Activated naive CD8-positive, alpha-beta T cell treated with anti-CD3 and anti-CD28 coated beads, Interleukin-2, amount 50 U/mL, for 24 hours (primary cell): Measurements from ENCODE around the gene C11orf71.

Source experiments
- ATAC-seq: fragments of 150-1000 bp; cut with Tn5 transposase; one replicate; pipeline ENCODE4 v1.10.0; 2021
- DNase-seq: peaks from one replicate; pipeline ENCODE4 v3.0.0; 2021
- H3K27ac Mint-ChIP-seq: one replicate; pipeline ENCODE4 v1.8.0; 2021; ENCODE audit warnings: mild to moderate bottlenecking, mixed read lengths
- H3K27me3 Mint-ChIP-seq: one replicate; pipeline ENCODE4 v1.8.0; 2021; ENCODE audit warnings: mixed read lengths
- H3K36me3 Mint-ChIP-seq: one replicate; pipeline ENCODE4 v1.8.0; 2021; ENCODE audit warnings: low read depth, mixed read lengths
- H3K4me1 Mint-ChIP-seq: one replicate; pipeline ENCODE4 v1.8.0; 2021; ENCODE audit warnings: mixed read lengths
- H3K4me3 Mint-ChIP-seq: one replicate; pipeline ENCODE4 v1.8.0; 2021; ENCODE audit warnings: mild to moderate bottlenecking, moderate library complexity, mixed read lengths
- H3K9me3 Mint-ChIP-seq: one replicate; pipeline ENCODE4 v1.8.0; 2021; ENCODE audit warnings: mixed read lengths

C11orf71 gene

GRCh38 chr11:114400216-114400914 is at the start of gene C11orf71, which contains the start of gene RBM7:
Gene C11orf71, minus strand, starts transcription at chr11:114400511. Its CDS starts 180 bp downstream, at chr11:114400331.
Gene RBM7, plus strand, starts transcription at chr11:114400666. Its CDS starts 6 bp downstream, at chr11:114400672.
- DNase-seq: peak; percentile 98
- Mint-ChIP-seq H3K9me3 (no peaks in the 10 kb centered on the region), H3K27ac (peak within 1 kb of the TSS; percentile 99), H3K4me3 (peak within 1 kb of the TSS; percentile 93), H3K36me3 (peaks cover 41% of the 10 kb centered on the region), H3K4me1 (peaks cover 50% of the 10 kb centered on the region), H3K27me3 (no peaks in the 10 kb centered on the region)
- ATAC-seq: peak; percentile 97

- Mint-ChIP-seq H3K9me3 (no peaks in the 10 kb centered on the region), H3K27me3 (no peaks in the 10 kb centered on the region), H3K4me3 (no peak overlapping the region), H3K36me3 (peaks cover 39% of the 10 kb centered on the region), H3K27ac (no peak overlapping the region), H3K4me1 (no peaks in the 10 kb centered on the region)
- no peak for ATAC-seq
- no peak for DNase-seq
These were observed 49.5 kb upstream of the C11orf71 start for GRCh38 chr11:114449845-114450244.

GRCh38 chr11:114448749-114449482 is 48.6 kb upstream of the C11orf71 start:
- Mint-ChIP-seq H3K36me3 (peaks cover 42% of the 10 kb centered on the region), H3K4me3 (no peak overlapping the region), H3K27ac (no peak overlapping the region), H3K9me3 (no peaks in the 10 kb centered on the region), H3K4me1 (no peaks in the 10 kb centered on the region), H3K27me3 (no peaks in the 10 kb centered on the region)
- no peak for ATAC-seq
- no peak for DNase-seq

GRCh38 chr11:114447892-114448291 is 47.6 kb upstream of the C11orf71 start:
- H3K27me3 Mint-ChIP-seq: no peaks in the 10 kb centered on the region
- no peaks in the 10 kb centered on the region for H3K9me3 Mint-ChIP-seq
- ATAC-seq (no peak), DNase-seq (no peak)
- no peaks in the 10 kb centered on the region for H3K4me1 Mint-ChIP-seq
- no peak overlapping the region for H3K27ac Mint-ChIP-seq
- H3K4me3 Mint-ChIP-seq: no peak overlapping the region
- peaks cover 48% of the 10 kb centered on the region for H3K36me3 Mint-ChIP-seq

- no peaks in the 10 kb centered on the region for H3K9me3 Mint-ChIP-seq
- no peak overlapping the region for H3K27ac Mint-ChIP-seq
- no peaks in the 10 kb centered on the region for H3K4me1 Mint-ChIP-seq
- no peak for DNase-seq
- H3K36me3 Mint-ChIP-seq: peaks cover 49% of the 10 kb centered on the region
- H3K27me3 Mint-ChIP-seq: no peaks in the 10 kb centered on the region
- no peak overlapping the region for H3K4me3 Mint-ChIP-seq
- no peak for ATAC-seq
These were observed 47.1 kb upstream of the C11orf71 start for GRCh38 chr11:114447444-114447843.

- H3K4me1 Mint-ChIP-seq: peaks cover 30% of the 10 kb centered on the region
- H3K4me3 Mint-ChIP-seq: no peak overlapping the region
- peaks cover 49% of the 10 kb centered on the region for H3K36me3 Mint-ChIP-seq
- ATAC-seq: no peak
- H3K27ac Mint-ChIP-seq: no peak overlapping the region
- DNase-seq: no peak
- H3K9me3 Mint-ChIP-seq: no peaks in the 10 kb centered on the region
- no peaks in the 10 kb centered on the region for H3K27me3 Mint-ChIP-seq
These were observed 42.2 kb upstream of the C11orf71 start for GRCh38 chr11:114442536-114442935.

GRCh38 chr11:114441921-114442320 is 41.6 kb upstream of the C11orf71 start:
- ATAC-seq: no peak

GRCh38 chr11:114440971-114441763 is 40.9 kb upstream of the C11orf71 start:
- Mint-ChIP-seq H3K27me3 (no peaks in the 10 kb centered on the region), H3K36me3 (peaks cover 39% of the 10 kb centered on the region), H3K9me3 (no peaks in the 10 kb centered on the region), H3K27ac (peak overlapping the region; percentile 30), H3K4me3 (peak overlapping the region; percentile 61), H3K4me1 (peaks cover 30% of the 10 kb centered on the region)
- DNase-seq: no peak
- no peak for ATAC-seq

More at GRCh38 chr11:114441921-114442320, 41.6 kb upstream of the C11orf71 start:
- Mint-ChIP-seq H3K36me3 (peaks cover 44% of the 10 kb centered on the region), H3K27ac (no peak overlapping the region), H3K4me1 (peaks cover 30% of the 10 kb centered on the region), H3K4me3 (no peak overlapping the region), H3K27me3 (no peaks in the 10 kb centered on the region), H3K9me3 (no peaks in the 10 kb centered on the region)
- DNase-seq: no peak

- Mint-ChIP-seq H3K36me3 (peaks cover 35% of the 10 kb centered on the region), H3K9me3 (no peaks in the 10 kb centered on the region), H3K4me3 (peak overlapping the region; percentile 90), H3K27me3 (peaks cover under 1% of the 10 kb centered on the region), H3K27ac (peak overlapping the region; percentile 96), H3K4me1 (peaks cover 30% of the 10 kb centered on the region)
- ATAC-seq: peak; percentile 2
- DNase-seq: no peak
These were observed 40.0 kb upstream of the C11orf71 start for GRCh38 chr11:114440121-114440860.

GRCh38 chr11:114439229-114440120 is 39.2 kb upstream of the C11orf71 start, which contains the start of gene REXO2:
Gene REXO2, plus strand, starts transcription at chr11:114439467. Its CDS starts 62 bp downstream, at chr11:114439529.
- peak; percentile 96 for ATAC-seq
- Mint-ChIP-seq H3K9me3 (no peaks in the 10 kb centered on the region), H3K27me3 (peaks cover 3% of the 10 kb centered on the region), H3K4me3 (peak within 1 kb of the TSS; percentile 90), H3K36me3 (peaks cover 28% of the 10 kb centered on the region), H3K27ac (peak within 1 kb of the TSS; percentile 96), H3K4me1 (peaks cover 30% of the 10 kb centered on the region)
- peak; percentile 92 for DNase-seq

GRCh38 chr11:114438303-114438702 is 38.0 kb upstream of the C11orf71 start:
- no peak overlapping the region for H3K27ac Mint-ChIP-seq
- no peak overlapping the region for H3K4me3 Mint-ChIP-seq
- DNase-seq (no peak), ATAC-seq (no peak)
- peaks cover 3% of the 10 kb centered on the region for H3K9me3 Mint-ChIP-seq
- H3K4me1 Mint-ChIP-seq: peaks cover 30% of the 10 kb centered on the region
- H3K36me3 Mint-ChIP-seq: peaks cover 21% of the 10 kb centered on the region
- H3K27me3 Mint-ChIP-seq: peaks cover 3% of the 10 kb centered on the region

- H3K9me3 Mint-ChIP-seq: peaks cover 3% of the 10 kb centered on the region
- no peak overlapping the region for H3K4me3 Mint-ChIP-seq
- DNase-seq (no peak), ATAC-seq (no peak)
- no peak overlapping the region for H3K27ac Mint-ChIP-seq
- peaks cover 2% of the 10 kb centered on the region for H3K36me3 Mint-ChIP-seq
- peaks cover 3% of the 10 kb centered on the region for H3K27me3 Mint-ChIP-seq
- no peaks in the 10 kb centered on the region for H3K4me1 Mint-ChIP-seq
These were observed 33.1 kb upstream of the C11orf71 start for GRCh38 chr11:114433376-114433775.

- Mint-ChIP-seq H3K36me3 (peaks cover 2% of the 10 kb centered on the region), H3K4me1 (no peaks in the 10 kb centered on the region), H3K27ac (no peak overlapping the region), H3K27me3 (peaks cover 3% of the 10 kb centered on the region), H3K4me3 (no peak overlapping the region), H3K9me3 (peaks cover 3% of the 10 kb centered on the region)
- no peak for ATAC-seq
- DNase-seq: no peak
These were observed 32.6 kb upstream of the C11orf71 start for GRCh38 chr11:114432893-114433292.
